Kidney glomerular epithelial cell (primary cell): ENCODE results near the gene VSTM2B.
"Not testable (repeated sequence)": the region's sequence is repeated elsewhere in the genome, so short reads cannot be mapped to it uniquely, and the experiment has no call there.

Experiments used
- DNase-seq: peaks from one replicate; lab custom pipeline; 2025; lab: John Stamatoyannopoulos, UW

Gene VSTM2B

DNA sequence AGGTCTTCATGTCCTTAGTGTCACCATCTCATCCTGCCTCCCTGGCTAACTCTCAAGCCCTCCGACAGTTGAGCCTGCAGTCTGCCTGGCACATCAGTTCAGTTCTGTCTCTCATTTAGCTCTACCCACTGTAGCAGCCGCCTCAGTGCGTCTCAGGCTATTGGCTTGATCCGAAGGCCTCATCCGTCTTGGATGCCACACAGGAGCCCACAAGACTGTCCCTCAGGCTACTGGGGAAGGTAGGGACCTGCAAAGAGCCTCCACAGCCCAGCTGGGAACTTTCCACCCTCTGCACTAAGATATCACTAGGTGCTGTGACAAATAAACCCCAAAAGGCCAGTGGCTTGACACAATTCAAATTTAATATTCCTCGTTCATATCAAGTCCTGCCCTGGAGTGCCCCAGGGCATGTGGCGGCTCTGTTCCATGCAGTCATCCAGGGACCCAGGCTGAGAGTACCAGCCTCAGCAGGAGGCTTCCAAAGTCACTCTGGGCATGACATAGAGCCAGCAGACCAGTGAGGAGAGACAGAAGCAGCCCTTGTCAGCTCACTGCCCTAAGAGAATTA, 5.7 kb downstream of the VSTM2B start:
- no peak for DNase-seq

- DNase-seq, result no peak
These were observed 6.3 kb downstream of the VSTM2B start for GRCh38 chr19:29532097-29532496.

- DNase-seq, result no peak
These were observed 7.2 kb downstream of the VSTM2B start for GRCh38 chr19:29532956-29533355.

DNA sequence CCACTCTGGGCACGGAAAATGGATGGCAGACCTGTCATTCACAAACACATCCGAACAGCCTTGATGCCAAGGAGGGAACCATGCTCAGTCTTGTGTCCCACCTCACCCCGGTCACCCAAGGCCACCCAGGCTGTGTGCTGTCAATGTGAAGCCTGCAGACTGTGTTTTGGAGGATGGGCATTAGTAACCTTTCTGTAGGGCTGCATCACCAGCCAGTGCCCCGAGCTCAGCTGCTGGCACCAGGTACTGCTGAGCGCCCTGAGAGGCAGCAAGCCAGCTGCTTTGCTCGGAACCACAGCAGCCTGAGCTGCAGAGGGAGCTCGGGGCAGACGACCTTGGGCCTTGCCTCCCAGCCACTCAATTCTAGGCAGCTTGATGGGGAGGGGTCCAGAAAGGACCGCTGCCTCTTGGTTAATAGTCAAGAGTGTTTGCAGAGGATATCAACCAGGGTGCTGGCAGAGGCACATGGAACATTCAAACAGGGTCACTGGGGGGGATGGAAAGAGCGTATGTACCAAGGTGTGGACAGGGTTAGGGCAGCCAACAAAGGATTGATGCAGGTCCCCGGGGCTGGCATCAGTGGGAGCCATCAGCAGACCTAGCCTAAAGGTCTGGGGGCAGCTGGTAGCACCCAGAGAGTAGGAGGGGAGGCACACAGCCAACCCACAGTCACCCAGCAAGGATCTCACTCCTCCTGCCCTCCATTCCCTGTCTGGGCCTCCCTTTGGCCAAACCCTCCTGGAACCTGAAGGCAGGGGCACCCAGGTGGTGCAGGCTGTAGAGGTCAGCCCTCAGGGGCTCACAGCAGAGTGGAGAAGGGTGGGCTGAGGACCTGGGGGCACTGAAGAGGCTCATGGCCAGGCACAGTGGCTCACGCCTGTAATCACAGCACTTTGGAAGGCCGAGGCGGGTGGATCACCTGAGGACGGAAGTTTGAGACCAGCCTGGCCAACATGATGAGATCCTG, 8.1 kb downstream of the VSTM2B start:
- no peak for DNase-seq

- DNase-seq, result no peak
These were observed 9.5 kb downstream of the VSTM2B start for GRCh38 chr19:29535214-29535831.

GRCh38 chr19:29535984-29536508, 10.3 kb downstream of the VSTM2B start:
- DNase-seq, result no peak

- no peak for DNase-seq
These were observed 11.4 kb downstream of the VSTM2B start for GRCh38 chr19:29537181-29537580.

DNA sequence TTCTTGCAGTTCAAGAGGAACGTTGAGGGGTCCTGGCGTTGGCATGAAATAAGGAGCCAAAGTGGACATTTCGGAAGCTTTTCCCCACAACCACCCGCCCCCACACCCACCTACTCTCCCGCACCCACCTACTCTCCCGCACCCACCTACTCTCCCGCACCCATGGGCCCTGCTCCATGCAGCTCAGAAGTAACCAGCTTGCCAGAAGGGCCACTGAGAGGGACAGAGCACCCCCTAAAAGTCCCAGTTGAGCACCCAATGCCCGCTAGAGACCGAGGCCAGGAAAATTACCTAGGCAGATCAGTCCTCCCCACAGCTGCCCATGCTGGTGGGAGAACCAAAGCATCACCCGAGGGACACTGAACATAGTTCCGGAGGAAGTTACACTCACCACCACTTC, 11.8 kb downstream of the VSTM2B start:
- no peak for DNase-seq

DNA sequence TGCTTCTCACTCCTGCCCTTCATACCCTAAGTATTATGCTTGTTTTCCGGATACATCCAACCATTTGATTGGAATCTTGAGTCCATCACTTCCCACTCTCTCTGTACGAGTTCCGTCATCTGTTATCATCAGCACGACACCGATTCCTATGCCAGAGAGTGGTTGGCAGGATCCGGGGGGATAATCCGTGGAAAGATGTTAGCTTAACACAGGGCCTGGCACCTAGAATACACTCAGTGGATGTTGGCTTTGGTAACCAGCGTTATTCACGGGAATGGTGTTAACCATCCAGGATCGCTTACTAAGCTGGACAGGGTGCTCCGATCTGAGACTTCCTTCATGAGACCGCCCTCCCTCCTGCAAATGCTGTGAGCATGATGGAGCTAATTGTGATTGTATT, 12.4 kb downstream of the VSTM2B start:
- DNase-seq, result no peak

DNA sequence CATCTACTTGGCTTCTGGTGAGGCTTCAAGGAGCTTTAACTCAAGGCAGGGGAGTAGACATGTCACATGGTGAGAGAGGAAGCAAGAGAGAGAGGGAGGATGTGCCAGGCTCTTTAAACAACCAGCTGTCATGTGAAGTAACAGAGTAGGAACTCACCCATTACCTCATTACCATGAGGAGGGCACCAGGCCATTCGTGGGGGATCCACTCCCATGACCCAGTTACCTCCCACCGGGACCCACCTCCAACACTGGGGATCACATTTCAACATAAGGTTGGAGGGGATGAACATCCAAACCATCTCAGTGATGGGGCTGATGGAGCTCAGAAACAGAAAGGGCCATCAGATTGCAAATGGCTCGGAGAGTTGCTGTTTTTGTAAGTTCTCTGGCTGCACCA, 12.9 kb downstream of the VSTM2B start:
- no peak for DNase-seq

- DNase-seq, result no peak
These were observed 13.3 kb downstream of the VSTM2B start for GRCh38 chr19:29539131-29539530.

DNA sequence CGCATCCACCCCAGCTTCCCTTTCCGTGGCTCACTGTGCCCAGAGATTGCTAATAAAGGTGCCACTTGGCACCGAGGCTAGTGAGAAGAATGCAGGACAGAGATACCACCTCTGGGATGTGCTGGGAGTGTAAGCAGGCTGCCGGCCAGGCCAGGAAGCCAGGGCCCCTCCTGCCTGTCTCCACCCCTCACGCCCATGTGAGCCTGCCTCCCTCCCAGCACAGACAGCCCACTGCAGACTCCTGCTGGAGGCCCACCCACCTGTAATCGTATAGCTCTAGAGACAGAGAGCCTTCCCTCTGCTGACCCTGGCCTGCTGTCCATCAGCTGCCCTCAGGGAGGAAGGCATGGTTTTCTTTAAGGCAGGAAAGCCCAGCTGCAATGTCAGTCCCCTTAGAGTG, 13.9 kb downstream of the VSTM2B start:
- no peak for DNase-seq

- no peak for DNase-seq
These were observed 14.3 kb downstream of the VSTM2B start for GRCh38 chr19:29540114-29540513.

- no peak for DNase-seq
These were observed 15.9 kb downstream of the VSTM2B start for GRCh38 chr19:29541473-29542253.

DNA sequence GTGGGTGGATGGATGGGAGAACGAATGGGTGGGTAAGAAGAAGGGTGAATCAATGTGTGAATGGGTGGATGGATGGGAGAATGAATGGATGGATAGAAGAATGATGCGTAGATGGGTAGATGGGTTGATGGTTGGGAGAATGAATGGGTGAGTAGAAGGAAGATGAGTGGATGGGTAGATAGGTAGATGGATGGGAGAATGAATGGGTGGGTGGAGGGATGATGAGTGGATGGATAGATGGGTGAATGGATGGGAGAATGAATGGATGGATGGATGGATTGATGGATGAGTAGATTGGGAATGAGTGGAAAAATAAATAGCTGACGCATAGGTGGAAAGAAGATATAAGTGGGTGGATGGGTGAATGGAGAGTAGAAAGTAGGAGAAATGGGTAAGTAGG, 16.5 kb downstream of the VSTM2B start:
- no peak for DNase-seq

DNA sequence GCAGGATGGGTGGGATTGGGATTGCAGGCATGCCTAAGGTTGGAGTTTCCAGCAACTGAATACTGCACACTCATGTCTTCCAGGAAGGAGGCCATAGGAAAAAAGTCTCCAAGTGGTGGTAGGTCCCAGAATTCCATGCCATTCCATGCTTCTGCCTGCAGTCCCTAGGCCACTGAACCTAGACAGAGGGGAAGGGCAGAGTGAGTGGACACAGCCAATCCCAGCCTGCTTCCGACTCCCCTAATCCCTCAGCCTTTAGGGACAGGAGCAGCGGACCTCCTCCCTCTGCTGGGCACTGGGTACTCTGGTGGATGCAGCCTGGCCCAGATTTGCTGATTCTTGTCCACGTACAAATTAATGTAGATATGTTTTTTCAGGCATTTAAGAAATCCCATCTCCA, 17.0 kb downstream of the VSTM2B start:
- no peak for DNase-seq

- DNase-seq, result no peak
These were observed 17.6 kb downstream of the VSTM2B start for GRCh38 chr19:29543381-29543780.

DNA sequence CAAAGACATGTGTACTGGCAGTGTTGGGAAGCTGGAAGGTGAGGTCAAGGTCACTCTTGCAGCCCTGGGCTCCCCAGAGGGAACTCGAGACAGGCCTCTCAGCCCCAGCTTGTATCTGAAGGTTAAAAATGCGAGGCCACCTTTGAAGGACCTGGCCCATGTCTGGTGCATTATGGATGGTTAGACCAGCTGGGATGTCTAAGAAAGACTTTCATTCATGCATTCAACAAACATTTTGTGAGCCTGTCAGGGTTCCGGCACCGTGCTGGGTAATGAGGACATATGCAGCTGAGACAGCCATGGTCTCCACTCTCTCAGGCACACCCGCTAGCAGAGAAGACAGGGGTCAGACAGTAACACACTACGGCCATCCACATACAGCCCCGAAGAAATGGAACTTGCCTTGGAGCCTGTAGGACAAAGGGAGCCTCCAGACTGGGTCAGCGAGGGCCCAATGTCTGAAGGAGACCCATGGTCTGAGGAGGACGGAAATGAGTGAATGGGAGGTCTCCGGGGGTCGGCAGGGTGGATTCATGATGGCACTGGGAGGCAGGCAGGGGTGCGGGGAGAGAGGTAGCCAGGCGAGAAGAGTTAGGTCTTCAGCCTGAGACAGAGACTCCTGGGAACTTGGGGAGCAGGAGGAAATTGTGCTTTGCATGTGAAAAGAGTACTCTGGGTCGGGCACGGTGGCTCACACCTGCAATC, 19.0 kb downstream of the VSTM2B start:
- no peak for DNase-seq

DNA sequence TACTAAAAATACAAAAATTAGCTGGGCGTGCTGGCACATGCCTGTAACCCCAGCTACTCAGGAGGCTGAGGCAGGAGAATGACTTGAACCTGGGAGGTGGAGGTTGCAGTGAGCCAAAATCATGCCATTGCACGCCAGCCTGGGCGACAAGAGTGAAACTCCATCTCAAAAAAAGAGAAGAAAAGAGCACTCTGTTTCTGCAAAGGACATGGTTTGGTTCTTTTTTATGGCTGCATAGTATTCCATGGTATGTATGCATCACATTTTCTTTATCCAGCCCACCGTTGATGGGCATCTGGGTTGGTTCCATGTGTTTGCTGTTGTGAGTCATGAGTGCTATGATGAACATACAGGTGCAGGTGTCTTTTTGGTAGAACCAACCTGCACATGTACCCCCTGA, 19.7 kb downstream of the VSTM2B start:
- not testable (repeated sequence) for DNase-seq

GRCh38 chr19:29545866-29546582, 20.2 kb downstream of the VSTM2B start:
- DNase-seq, result no peak
